ENCODE results near the gene DOCK1.

GRCh38 chr10:127052001-127052400 is 146.8 kb downstream of the DOCK1 start:
- TF ChIP-seq CTCF (IDR thresholded peaks at IDR 0.05) (no peak), ZFX (IDR thresholded peaks at IDR 0.05; ENCODE audit: borderline replicate concordance) (no peak)

Data from 22Rv1 (cell line).